CD4-positive, CD25-positive, alpha-beta regulatory T cell (primary cell): ENCODE results near the gene SNTG2. TPM values are rescaled to one million over a fixed set of nuclear protein-coding genes. Genes with fewer than 3 reads are reported as not detected.

Experiments used
- ATAC-seq, 2 donors: fragments of 150-1000 bp; cut with Tn5 transposase; one replicate each; pipeline ENCODE4 v1.10.0; 2021; ENCODE audit warnings: low read depth in 2 of 2, moderate number of reproducible peaks in 2 of 2, moderate library complexity in 1 of 2
- DNase-seq, 3 donors: peaks; one replicate each; pipeline versions ENCODE4 v3.0.0 to v3.0.0-alpha.2; 2012 to 2022; ENCODE audit warnings: mixed read lengths in 1 of 3
- H3K27ac ChIP-seq: one replicate; pipeline ENCODE4 v1.7.0; 2013; ENCODE audit warnings: mild to moderate bottlenecking, low read length; ENCODE audit not compliant: insufficient read depth, poor library complexity, severe bottlenecking
- H3K27me3 ChIP-seq: one replicate; pipeline ENCODE4 v1.7.0; 2013; ENCODE audit warnings: low read length; ENCODE audit not compliant: control insufficient read depth, insufficient read depth
- H3K36me3 ChIP-seq: one replicate; pipeline ENCODE4 v1.7.0; 2013; ENCODE audit warnings: mild to moderate bottlenecking, low read length, moderate library complexity; ENCODE audit not compliant: control insufficient read depth, insufficient read depth
- H3K4me1 ChIP-seq: 2 replicates; pipeline ENCODE4 v1.7.0; 2013; ENCODE audit warnings: mild to moderate bottlenecking, low read length; ENCODE audit not compliant: insufficient read depth, control insufficient read depth, poor library complexity, severe bottlenecking
- H3K4me3 ChIP-seq: one replicate; pipeline ENCODE4 v1.7.0; 2013; ENCODE audit warnings: low read depth, mild to moderate bottlenecking, low read length, moderate library complexity
- H3K9me3 ChIP-seq, 2 experiments: 1 replicate in 1 of 2; 2 replicates in 1 of 2; pipeline ENCODE4 v1.7.0; 2013; ENCODE audit warnings: low read length in 2 of 2, mild to moderate bottlenecking in 1 of 2, moderate library complexity in 1 of 2; ENCODE audit not compliant: control insufficient read depth in 2 of 2
- H3K27ac Mint-ChIP-seq, 3 donors: one replicate each; pipeline ENCODE4 v1.8.0; 2020 to 2022; ENCODE audit warnings: mild to moderate bottlenecking in 3 of 3, mixed read lengths in 3 of 3, moderate library complexity in 2 of 3
- H3K27me3 Mint-ChIP-seq: one replicate; pipeline ENCODE4 v1.8.0; 2022; ENCODE audit warnings: mild to moderate bottlenecking, mixed read lengths
- H3K36me3 Mint-ChIP-seq: one replicate; pipeline ENCODE4 v1.8.0; 2020; ENCODE audit warnings: mixed read lengths
- H3K4me1 Mint-ChIP-seq, 4 donors: one replicate each; pipeline ENCODE4 v1.8.0; 2020 to 2022; ENCODE audit warnings: mixed read lengths in 4 of 4, mild to moderate bottlenecking in 1 of 4
- H3K4me3 Mint-ChIP-seq, 4 donors: one replicate each; pipeline ENCODE4 v1.8.0; 2020 to 2022; ENCODE audit warnings: mild to moderate bottlenecking in 4 of 4, mixed read lengths in 4 of 4, moderate library complexity in 3 of 4
- H3K9me3 Mint-ChIP-seq, 7 donors: one replicate each; pipeline ENCODE4 v1.8.0; 2020 to 2022; ENCODE audit warnings: mixed read lengths in 7 of 7, mild to moderate bottlenecking in 3 of 7, moderate library complexity in 2 of 7
- polyA plus RNA-seq, 4 donors: library from polyadenylated mRNA; unstranded; fragments of 300-500 nt; fragmentation: Illumina TruSeq; gene quantifications; one replicate each; pipeline ENCODE4 v1.2.3, GENCODE V29; 2021
- total RNA-seq: library from RNA; stranded (reverse); gene quantifications from one replicate; pipeline ENCODE4 v1.2.3, GENCODE V29; 2022

The SNTG2 gene
- total and polyA plus RNA-seq, 5 donors from 2014 or later = 0.64 TPM; not detected in 4

GRCh38 chr2:1402064-1402463 lies 451.4 kb downstream of the SNTG2 start:
- H3K36me3 Mint-ChIP-seq = no peaks in the 10 kb centered on the region
- DNase-seq (no peak), ATAC-seq (no peak)
- H3K4me3 Mint-ChIP-seq = no peak overlapping the region
- H3K4me1 Mint-ChIP-seq = peaks cover 0 to 5% (median 0%) of the 10 kb centered on the region in 4 donors
- Histone ChIP-seq H3K36me3 (no peaks in the 10 kb centered on the region), H3K9me3 (peaks cover 0 to 1% of the 10 kb centered on the region in 2 experiments), H3K4me1 (no peaks in the 10 kb centered on the region), H3K27me3 (no peaks in the 10 kb centered on the region), H3K4me3 (no peak overlapping the region), H3K27ac (no peak overlapping the region)
- H3K27ac Mint-ChIP-seq = no peak overlapping the region
- H3K27me3 Mint-ChIP-seq = no peaks in the 10 kb centered on the region
- peaks cover 0 to 5% (median 0%) of the 10 kb centered on the region in 7 donors for H3K9me3 Mint-ChIP-seq

- H3K27me3 Mint-ChIP-seq = no peaks in the 10 kb centered on the region
- H3K4me3 ChIP-seq = no peak overlapping the region
These were observed 452.9 kb downstream of the SNTG2 start for GRCh38 chr2:1403565-1403964.

GRCh38 chr2:1405124-1405523 lies 454.5 kb downstream of the SNTG2 start:
- Histone ChIP-seq H3K27ac (no peak overlapping the region), H3K27me3 (no peaks in the 10 kb centered on the region), H3K4me1 (no peaks in the 10 kb centered on the region), H3K4me3 (no peak overlapping the region), H3K36me3 (no peaks in the 10 kb centered on the region), H3K9me3 (peaks cover 0 to 1% of the 10 kb centered on the region in 2 experiments)
- H3K27me3 Mint-ChIP-seq = no peaks in the 10 kb centered on the region
- H3K27ac Mint-ChIP-seq = no peak overlapping the region
- H3K4me1 Mint-ChIP-seq = peaks cover 0 to 3% (median 0%) of the 10 kb centered on the region in 4 donors
- H3K36me3 Mint-ChIP-seq = no peaks in the 10 kb centered on the region
- H3K9me3 Mint-ChIP-seq = peaks cover 0 to 5% (median 0%) of the 10 kb centered on the region in 7 donors
- no peak overlapping the region for H3K4me3 Mint-ChIP-seq
- ATAC-seq (no peak), DNase-seq (no peak)

More at GRCh38 chr2:1403565-1403964, 452.9 kb downstream of the SNTG2 start:
- H3K36me3 ChIP-seq = no peaks in the 10 kb centered on the region
- Mint-ChIP-seq H3K4me1 (peaks cover 0 to 5% (median 0%) of the 10 kb centered on the region in 4 donors), H3K36me3 (no peaks in the 10 kb centered on the region), H3K4me3 (no peak overlapping the region), H3K27ac (no peak overlapping the region), H3K9me3 (peaks cover 0 to 5% (median 0%) of the 10 kb centered on the region in 7 donors)
- ATAC-seq = no peak
- H3K27ac ChIP-seq = no peak overlapping the region
- peaks cover 0 to 1% of the 10 kb centered on the region in 2 experiments for H3K9me3 ChIP-seq
- H3K27me3 ChIP-seq = no peaks in the 10 kb centered on the region
- H3K4me1 ChIP-seq = no peaks in the 10 kb centered on the region
- DNase-seq = no peak

GRCh38 chr2:1405967-1406366 lies 455.3 kb downstream of the SNTG2 start:
- H3K4me3 Mint-ChIP-seq = no peak overlapping the region
- H3K36me3 Mint-ChIP-seq = no peaks in the 10 kb centered on the region
- no peak for ATAC-seq
- Histone ChIP-seq H3K4me3 (no peak overlapping the region), H3K27me3 (no peaks in the 10 kb centered on the region), H3K27ac (no peak overlapping the region), H3K9me3 (peaks cover 0 to 1% of the 10 kb centered on the region in 2 experiments), H3K36me3 (no peaks in the 10 kb centered on the region), H3K4me1 (no peaks in the 10 kb centered on the region)
- H3K9me3 Mint-ChIP-seq = peaks cover 0 to 5% (median 0%) of the 10 kb centered on the region in 7 donors
- H3K4me1 Mint-ChIP-seq = peaks cover 0 to 3% (median 0%) of the 10 kb centered on the region in 4 donors
- no peaks in the 10 kb centered on the region for H3K27me3 Mint-ChIP-seq
- DNase-seq = no peak
- no peak overlapping the region for H3K27ac Mint-ChIP-seq

GRCh38 chr2:1406434-1406833 lies 455.8 kb downstream of the SNTG2 start:
- H3K27ac Mint-ChIP-seq = no peak overlapping the region

GRCh38 chr2:1407950-1408675 lies 457.5 kb downstream of the SNTG2 start:
- H3K4me1 Mint-ChIP-seq = peaks cover 0 to 3% (median 0%) of the 10 kb centered on the region in 4 donors
- DNase-seq (no peak), ATAC-seq (no peak)
- H3K4me3 ChIP-seq = no peak overlapping the region
- no peaks in the 10 kb centered on the region for H3K36me3 Mint-ChIP-seq
- no peaks in the 10 kb centered on the region for H3K27me3 Mint-ChIP-seq
- no peaks in the 10 kb centered on the region for H3K9me3 ChIP-seq
- no peaks in the 10 kb centered on the region for H3K4me1 ChIP-seq
- H3K27ac Mint-ChIP-seq = no peak overlapping the region
- no peak overlapping the region for H3K27ac ChIP-seq
- H3K27me3 ChIP-seq = no peaks in the 10 kb centered on the region
- no peaks in the 10 kb centered on the region for H3K36me3 ChIP-seq
- no peak overlapping the region for H3K4me3 Mint-ChIP-seq
- H3K9me3 Mint-ChIP-seq = peaks cover 0 to 3% (median 0%) of the 10 kb centered on the region in 7 donors

More at GRCh38 chr2:1406434-1406833, 455.8 kb downstream of the SNTG2 start:
- peaks cover 0 to 3% (median 0%) of the 10 kb centered on the region in 4 donors for H3K4me1 Mint-ChIP-seq
- no peak overlapping the region for H3K27ac ChIP-seq
- H3K9me3 Mint-ChIP-seq = peaks cover 0 to 5% (median 0%) of the 10 kb centered on the region in 7 donors
- H3K27me3 Mint-ChIP-seq = no peaks in the 10 kb centered on the region
- ATAC-seq (no peak), DNase-seq (no peak)
- no peaks in the 10 kb centered on the region for H3K36me3 Mint-ChIP-seq
- no peaks in the 10 kb centered on the region for H3K27me3 ChIP-seq
- H3K4me3 ChIP-seq = no peak overlapping the region
- H3K4me3 Mint-ChIP-seq = no peak overlapping the region
- no peaks in the 10 kb centered on the region for H3K4me1 ChIP-seq
- no peaks in the 10 kb centered on the region for H3K36me3 ChIP-seq
- peaks cover 0 to 1% of the 10 kb centered on the region in 2 experiments for H3K9me3 ChIP-seq

- no peak for ATAC-seq
These were observed 462.6 kb downstream of the SNTG2 start, which contains the start of gene TPO for GRCh38 chr2:1413156-1413710. Gene TPO, plus strand, starts transcription at chr2:1413463. Its CDS starts 946 bp downstream, at chr2:1414409.

More at GRCh38 chr2:1413156-1413710, 462.6 kb downstream of the SNTG2 start, which contains the start of gene TPO:
- H3K27ac ChIP-seq = no peak within 1 kb of the TSS
- no peaks in the 10 kb centered on the region for H3K4me1 Mint-ChIP-seq
- no peaks in the 10 kb centered on the region for H3K36me3 ChIP-seq
- H3K27me3 ChIP-seq = no peaks in the 10 kb centered on the region
- no peaks in the 10 kb centered on the region for H3K4me1 ChIP-seq
- no peaks in the 10 kb centered on the region for H3K27me3 Mint-ChIP-seq
- DNase-seq = no peak
- H3K9me3 Mint-ChIP-seq = peaks cover 0 to 1% (median 0%) of the 10 kb centered on the region in 7 donors
- H3K4me3 Mint-ChIP-seq = no peak within 1 kb of the TSS
- no peaks in the 10 kb centered on the region for H3K36me3 Mint-ChIP-seq
- H3K9me3 ChIP-seq = no peaks in the 10 kb centered on the region
- H3K4me3 ChIP-seq = no peak within 1 kb of the TSS
- H3K27ac Mint-ChIP-seq = no peak within 1 kb of the TSS
